IMR-90 (cell line): ENCODE data around the gene SLC27A6. TPM values are rescaled to one million over a fixed set of nuclear protein-coding genes. Genes with fewer than 3 reads are reported as not detected.

Experiments used
- ATAC-seq: fragments of 200-7000 bp; cut with Tn5 transposase; 2 replicates; pipeline ENCODE4 v1.9.1; 2020; ENCODE audit warnings: low read depth, mild to moderate bottlenecking, moderate library complexity
- BruUV-seq: library from RNA; stranded (reverse); fragments of 400-500 nt; replicated peaks from 2 replicates; lab custom pipeline; 2021; lab: Mats Ljungman, UMichigan
- CTCF ChIA-PET: fragments of 300-600 bp; formaldehyde crosslinking; extraction: SDS; loops from one replicate; lab custom pipeline; 2021; ENCODE audit warnings: antibody characterized with exemption; lab: Yijun Ruan, JAX
- POLR2A ChIA-PET: fragments of 300-600 bp; sonication (Branson Sonifier 250); formaldehyde crosslinking; loops from one replicate; lab custom pipeline; 2022; ENCODE audit warnings: antibody characterized with exemption; ENCODE audit not compliant: unreplicated experiment; lab: Charles Lee
- DNase-seq: peaks from one replicate; pipeline ENCODE4 v3.0.0; 2013
- H2AFZ ChIP-seq: replicated peaks from 2 replicates; pipeline ENCODE3; 2013; ENCODE audit warnings: low read length, mild to moderate bottlenecking; ENCODE audit not compliant: poor library complexity
- H2AK5ac ChIP-seq: 2 replicates; pipeline ENCODE4 v1.6.1; 2013; ENCODE audit warnings: low read depth, low read length, inconsistent platforms
- H2AK9ac ChIP-seq: replicated peaks from 2 replicates; pipeline ENCODE3; 2013; ENCODE audit warnings: mild to moderate bottlenecking, low read depth, low read length, moderate library complexity; ENCODE audit not compliant: poor library complexity
- H2BK120ac ChIP-seq: 2 replicates; pipeline ENCODE4 v1.6.1; 2013; ENCODE audit warnings: low read depth, low read length, inconsistent platforms
- H2BK15ac ChIP-seq: 3 replicates; pipeline ENCODE4 v1.6.1; 2013; ENCODE audit warnings: low read depth, low read length, inconsistent platforms
- H2BK20ac ChIP-seq: 2 replicates; pipeline ENCODE4 v1.6.1; 2013; ENCODE audit warnings: low read depth, mild to moderate bottlenecking, inconsistent platforms, low read length, moderate library complexity
- H2BK5ac ChIP-seq: 2 replicates; pipeline ENCODE4 v1.6.1; 2013; ENCODE audit warnings: mild to moderate bottlenecking, low read depth, low read length, inconsistent platforms; ENCODE audit not compliant: poor library complexity, severe bottlenecking
- H3K14ac ChIP-seq: replicated peaks from 2 replicates; pipeline ENCODE4 v1.6.1; 2013; ENCODE audit warnings: low read depth, low read length, inconsistent platforms
- H3K18ac ChIP-seq: 2 replicates; pipeline ENCODE4 v1.6.1; 2013; ENCODE audit warnings: low read depth, low read length, control low read depth
- H3K23ac ChIP-seq: 2 replicates; pipeline ENCODE4 v1.6.1; 2013; ENCODE audit warnings: low read depth, low read length, inconsistent platforms
- H3K27ac ChIP-seq: 2 replicates; pipeline ENCODE4 v1.5.1; 2013; ENCODE audit warnings: mild to moderate bottlenecking, control low read depth, low read length; ENCODE audit not compliant: insufficient read depth
- H3K27me3 ChIP-seq: 2 replicates; pipeline ENCODE4 v1.6.1; 2013; ENCODE audit warnings: low read length; ENCODE audit not compliant: control insufficient read depth, insufficient read depth
- H3K36me3 ChIP-seq: 2 replicates; pipeline ENCODE4 v1.6.1; 2013; ENCODE audit warnings: low read length, mixed read lengths; ENCODE audit not compliant: control insufficient read depth, insufficient read depth
- H3K4ac ChIP-seq: 2 replicates; pipeline ENCODE4 v1.6.1; 2013; ENCODE audit warnings: low read depth, low read length, inconsistent platforms
- H3K4me1 ChIP-seq: 2 replicates; pipeline ENCODE4 v1.6.1; 2013; ENCODE audit warnings: low read length, mixed read lengths; ENCODE audit not compliant: control insufficient read depth, insufficient read depth
- H3K4me2 ChIP-seq: 2 replicates; pipeline ENCODE4 v1.6.1; 2013; ENCODE audit warnings: low read depth, mild to moderate bottlenecking, control low read depth, low read length, moderate library complexity
- H3K4me3 ChIP-seq: 2 replicates; pipeline ENCODE4 v1.5.1; 2013; ENCODE audit warnings: low read depth, mild to moderate bottlenecking, control low read depth, low read length, moderate library complexity; ENCODE audit not compliant: insufficient read depth
- H3K56ac ChIP-seq: 2 replicates; pipeline ENCODE4 v1.6.1; 2013; ENCODE audit warnings: low read length, inconsistent platforms; ENCODE audit not compliant: insufficient read depth; ENCODE audit errors: extremely low read depth
- H3K79me1 ChIP-seq, 2 experiments: 2 replicates each; pipeline ENCODE4 v1.6.1; 2013; ENCODE audit warnings: low read length in 2 of 2, inconsistent platforms in 1 of 2, low read depth in 1 of 2
- H3K9ac ChIP-seq: 2 replicates; pipeline ENCODE4 v1.6.1; 2013; ENCODE audit warnings: low read depth, low read length, control low read depth
- H3K9me1 ChIP-seq: 2 replicates; pipeline ENCODE4 v1.6.1; 2013; ENCODE audit warnings: low read length, inconsistent platforms; ENCODE audit not compliant: insufficient read depth
- H3K9me3 ChIP-seq: 2 replicates; pipeline ENCODE4 v1.6.1; 2013; ENCODE audit warnings: low read length; ENCODE audit not compliant: control insufficient read depth, insufficient read depth
- H4K20me1 ChIP-seq: 2 replicates; pipeline ENCODE4 v1.6.1; 2013; ENCODE audit warnings: low read length, inconsistent platforms; ENCODE audit not compliant: insufficient read depth
- H4K5ac ChIP-seq: 2 replicates; pipeline ENCODE4 v1.6.1; 2013; ENCODE audit warnings: mild to moderate bottlenecking, low read depth, low read length, control low read depth
- H4K8ac ChIP-seq, 2 experiments: 2 replicates each; pipeline ENCODE4 v1.6.1; 2013; ENCODE audit warnings: low read depth in 2 of 2, low read length in 2 of 2, control low read depth in 1 of 2, inconsistent platforms in 1 of 2
- H4K91ac ChIP-seq: 2 replicates; pipeline ENCODE4 v1.6.1; 2013; ENCODE audit warnings: low read depth, low read length, inconsistent platforms; ENCODE audit not compliant: insufficient read depth
- BHLHE40 ChIP-seq: fragments of 150-350 bp; IDR thresholded peaks from 2 replicates; pipeline ENCODE4 v1.6.1; 2016; ENCODE audit warnings: mild to moderate bottlenecking, low read depth, low read length
- CEBPB ChIP-seq: IDR thresholded peaks from 2 replicates; pipeline ENCODE4 v1.6.1; 2012; ENCODE audit warnings: low read depth, low read length, improper control_type of control experiment
- CHD1 ChIP-seq: IDR thresholded peaks from 2 replicates; pipeline ENCODE4 v1.6.1; 2012; ENCODE audit warnings: low read depth, low read length, improper control_type of control experiment
- ELK1 ChIP-seq: fragments of 150-350 bp; IDR thresholded peaks from 2 replicates; pipeline ENCODE4 v1.6.1; 2016; ENCODE audit warnings: low read depth, mild to moderate bottlenecking, low read length, moderate library complexity, borderline replicate concordance
- FOS ChIP-seq: fragments of 150-350 bp; IDR thresholded peaks from 2 replicates; pipeline ENCODE4 v1.6.1; 2016; ENCODE audit warnings: low read depth, low read length
- MAFK ChIP-seq: IDR thresholded peaks from 2 replicates; pipeline ENCODE4 v1.6.1; 2012; ENCODE audit warnings: low read depth, low read length, improper control_type of control experiment
- MAZ ChIP-seq: IDR thresholded peaks from 2 replicates; pipeline ENCODE4 v1.6.1; 2012; ENCODE audit warnings: low read depth, mild to moderate bottlenecking, low read length, improper control_type of control experiment, moderate library complexity, borderline replicate concordance
- MXI1 ChIP-seq: IDR thresholded peaks from 2 replicates; pipeline ENCODE4 v1.6.1; 2012; ENCODE audit warnings: low read depth, mild to moderate bottlenecking, low read length, moderate library complexity, borderline replicate concordance
- NFE2L2 ChIP-seq: fragments of 150-350 bp; IDR thresholded peaks from 2 replicates; pipeline ENCODE4 v1.6.1; 2016; ENCODE audit warnings: low read depth, mild to moderate bottlenecking, low read length
- POLR2A ChIP-seq: IDR thresholded peaks from 2 replicates; pipeline ENCODE4 v1.6.1; 2012; ENCODE audit warnings: mild to moderate bottlenecking, low read depth, low read length
- RAD21 ChIP-seq: IDR thresholded peaks from 2 replicates; pipeline ENCODE4 v1.6.1; 2012; ENCODE audit warnings: low read length, improper control_type of control experiment
- RCOR1 ChIP-seq: IDR thresholded peaks from 2 replicates; pipeline ENCODE4 v1.6.1; 2012; ENCODE audit warnings: mild to moderate bottlenecking, low read length, improper control_type of control experiment; ENCODE audit not compliant: insufficient replicate concordance
- RFX5 ChIP-seq: IDR thresholded peaks from 2 replicates; pipeline ENCODE4 v1.8.0; 2012; ENCODE audit warnings: low read depth, mild to moderate bottlenecking, low read length, moderate library complexity
- SMC3 ChIP-seq: fragments of 150-350 bp; IDR thresholded peaks from 2 replicates; pipeline ENCODE4 v1.6.1; 2016; ENCODE audit warnings: low read depth, mild to moderate bottlenecking, antibody characterized with exemption, low read length, moderate library complexity
- USF2 ChIP-seq: fragments of 150-350 bp; IDR thresholded peaks from 2 replicates; pipeline ENCODE4 v1.6.1; 2017; ENCODE audit warnings: mild to moderate bottlenecking, antibody characterized with exemption, low read length, low read depth
- dilution Hi-C: fragments of 300-500 bp; cut with HindIII; formaldehyde crosslinking; loops from one replicate; pipeline ENCODE4 v1.14.3; 2018; ENCODE audit warnings: low sequenced_read_pairs; ENCODE audit not compliant: unreplicated experiment
- in situ Hi-C: fragments of 300-500 bp; cut with MboI; formaldehyde crosslinking; loops from 3 replicates; pipeline ENCODE4 v1.14.3; 2019; ENCODE audit warnings: low sequenced_read_pairs, inconsistent platforms, mixed read lengths
- intact Hi-C: fragments of 100-400 bp; cut with micrococcal nuclease; formaldehyde crosslinking; loops from 2 replicates; pipeline ENCODE4 v1.10.0; 2022
- polyA plus RNA-seq, 3 experiments: library from polyadenylated mRNA; depleted of rRNA; stranded (reverse); fragments of >200 nt; gene quantifications; 2 replicates each; pipeline ENCODE4 v1.2.3, GENCODE V29; 2012; ENCODE audit warnings: low replicate concordance in 1 of 3
- total RNA-seq: library from RNA; depleted of rRNA; stranded (reverse); fragments of >200 nt; gene quantifications from 2 replicates; pipeline ENCODE4 v1.2.3, GENCODE V29; 2012
- TF ChIP-seq, protein P1 (sequence below): conservative IDR thresholded peaks from 2 replicates; pipeline ENCODE4 v1.5.1; 2012; ENCODE audit warnings: mild to moderate bottlenecking, low read depth, low read length, improper control_type of control experiment

SLC27A6 gene
- total and polyA plus RNA-seq, 2 of the 4 experiments (the other 2 are of a cell fraction): under 0.01 to 0.02 TPM

GRCh38 chr5:129018837-129019236, 53.5 kb downstream of the SLC27A6 start:
- H3K4me3 ChIP-seq: no peak overlapping the region
- no peaks in the 10 kb centered on the region; the same call in 1 of the 2 replicates for H3K27me3 ChIP-seq
- no peaks in the 10 kb centered on the region for H4K20me1 ChIP-seq
- H3K14ac ChIP-seq: no peak overlapping the region
- no peak overlapping the region for H4K5ac ChIP-seq
- DNase-seq: no peak
- no peak overlapping the region for H2AK9ac ChIP-seq
- H3K79me1 ChIP-seq: no peaks in the 10 kb centered on the region
- H2BK20ac ChIP-seq: no peak overlapping the region
- BruUV-seq: no TSS peak
- H3K18ac ChIP-seq: no peak overlapping the region; the same call in 1 of the 2 replicates
- no peak overlapping the region for H2AK5ac ChIP-seq
- no peak overlapping the region for H3K4ac ChIP-seq
- no peak overlapping the region; the same call in 1 of the 2 replicates for H3K27ac ChIP-seq
- no peak overlapping the region for H3K9ac ChIP-seq
- H3K56ac ChIP-seq: no peak overlapping the region
- no peaks in the 10 kb centered on the region for H3K9me1 ChIP-seq
- ChIA-PET POLR2A (no interaction called here), CTCF (no interaction called here)
- in situ Hi-C loops: loop anchor here (25.0 kb wide), 1 partner anchor 107 kb away; no protein-coding TSS in a partner anchor
- H2BK120ac ChIP-seq: no peak overlapping the region
- TF ChIP-seq SMC3: no peak
- no peak for TF ChIP-seq FOS
- TF ChIP-seq ELK1: no peak
- TF ChIP-seq, protein P1, sequence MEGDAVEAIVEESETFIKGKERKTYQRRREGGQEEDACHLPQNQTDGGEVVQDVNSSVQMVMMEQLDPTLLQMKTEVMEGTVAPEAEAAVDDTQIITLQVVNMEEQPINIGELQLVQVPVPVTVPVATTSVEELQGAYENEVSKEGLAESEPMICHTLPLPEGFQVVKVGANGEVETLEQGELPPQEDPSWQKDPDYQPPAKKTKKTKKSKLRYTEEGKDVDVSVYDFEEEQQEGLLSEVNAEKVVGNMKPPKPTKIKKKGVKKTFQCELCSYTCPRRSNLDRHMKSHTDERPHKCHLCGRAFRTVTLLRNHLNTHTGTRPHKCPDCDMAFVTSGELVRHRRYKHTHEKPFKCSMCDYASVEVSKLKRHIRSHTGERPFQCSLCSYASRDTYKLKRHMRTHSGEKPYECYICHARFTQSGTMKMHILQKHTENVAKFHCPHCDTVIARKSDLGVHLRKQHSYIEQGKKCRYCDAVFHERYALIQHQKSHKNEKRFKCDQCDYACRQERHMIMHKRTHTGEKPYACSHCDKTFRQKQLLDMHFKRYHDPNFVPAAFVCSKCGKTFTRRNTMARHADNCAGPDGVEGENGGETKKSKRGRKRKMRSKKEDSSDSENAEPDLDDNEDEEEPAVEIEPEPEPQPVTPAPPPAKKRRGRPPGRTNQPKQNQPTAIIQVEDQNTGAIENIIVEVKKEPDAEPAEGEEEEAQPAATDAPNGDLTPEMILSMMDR: no peak
- TF ChIP-seq CEBPB: no peak
- TF ChIP-seq USF2: no peak
- no peak for TF ChIP-seq MXI1
- no peak for TF ChIP-seq MAFK
- TF ChIP-seq MAZ: no peak
- no peak for TF ChIP-seq CHD1
- TF ChIP-seq RAD21: no peak
- TF ChIP-seq RFX5: no peak
- TF ChIP-seq RCOR1: no peak
- no peak for TF ChIP-seq POLR2A
- no peak for TF ChIP-seq BHLHE40
- TF ChIP-seq NFE2L2: no peak
- dilution Hi-C loops: no loop called here
- intact Hi-C loops: loop anchor here (2.0 kb wide), 1 partner anchor 14 kb away; no protein-coding TSS in a partner anchor
- no peaks in the 10 kb centered on the region for H3K9me3 ChIP-seq
- H2BK15ac ChIP-seq: no peak overlapping the region
- no peak overlapping the region for H2BK5ac ChIP-seq
- no peak overlapping the region for H3K23ac ChIP-seq
- H3K36me3 ChIP-seq: no peaks in the 10 kb centered on the region
- no peak overlapping the region for H2AFZ ChIP-seq
- H3K4me2 ChIP-seq: no peak overlapping the region
- H4K8ac ChIP-seq: no peak overlapping the region
- no peak overlapping the region for H4K91ac ChIP-seq
- H3K4me1 ChIP-seq: no peaks in the 10 kb centered on the region
- ATAC-seq: no peak
